ENCODE measurements around the gene CSAD.

DNA sequence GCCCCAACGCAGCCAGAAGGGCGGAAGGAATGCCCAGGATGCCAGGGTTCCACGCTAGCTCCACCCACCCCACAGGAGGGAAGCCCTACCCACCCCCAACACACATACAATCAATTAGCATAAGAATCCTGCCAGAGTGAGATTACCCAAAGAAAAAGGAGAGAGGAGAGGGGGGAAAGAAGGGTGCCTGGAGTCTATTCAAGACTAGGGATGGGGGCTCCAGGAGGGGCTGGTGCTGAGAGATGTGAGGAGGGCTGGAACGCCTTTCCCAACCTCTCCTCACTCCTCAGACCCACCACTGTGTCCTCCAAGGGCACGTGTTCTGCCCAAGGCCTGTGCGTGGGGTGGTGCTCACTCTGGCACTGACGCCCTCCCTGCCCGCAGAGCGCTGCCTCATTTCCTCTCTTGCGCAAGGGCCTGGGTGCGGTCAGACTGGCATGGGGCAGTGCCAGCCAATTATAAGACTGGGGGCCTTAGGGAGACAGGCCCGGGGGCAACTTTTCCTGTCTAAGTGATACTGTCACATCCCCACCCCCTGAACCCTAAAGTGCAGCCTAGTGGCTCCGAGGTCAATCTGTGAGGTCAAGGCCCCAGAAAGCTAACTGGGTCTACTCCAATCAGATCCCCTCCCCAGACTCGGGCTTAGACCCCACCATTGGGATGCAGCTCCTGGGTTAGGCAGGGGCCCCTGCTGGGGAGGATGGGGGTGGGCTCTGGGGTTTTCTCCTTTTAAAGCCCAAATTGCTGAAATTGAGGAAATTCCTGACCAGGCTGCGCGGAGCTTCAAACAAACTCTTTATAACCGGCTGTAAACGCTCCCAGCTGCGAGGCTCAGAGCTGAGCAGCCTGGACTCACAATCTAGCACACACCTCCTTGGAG, 36.6 kb upstream of the CSAD start:
- TF ChIP-seq CTCF (IDR thresholded peaks at IDR 0.05; ENCODE audit: poor library complexity): no peak
- no peak for TF ChIP-seq EZH2 (IDR thresholded peaks at IDR 0.05; ENCODE audit: borderline replicate concordance)
- TF ChIP-seq EZH2phosphoT487 (IDR thresholded peaks at IDR 0.05; ENCODE audit: low read depth, severe bottlenecking, unreplicated experiment): no peak

Measured in hepatocyte (in vitro differentiated cells).